Epithelial cell of esophagus (primary cell): ENCODE measurements around the gene FAM210B.
"Not testable (repeated sequence)": the region's sequence is repeated elsewhere in the genome, so short reads cannot be mapped to it uniquely, and the experiment has no call there.

ENCODE experiments used
- DNase-seq: peaks from one replicate; pipeline ENCODE4 v3.0.0; 2010; ENCODE audit warnings: low read depth
- H3K4me3 ChIP-seq: 2 replicates; pipeline ENCODE4 v1.5.1; 2011; ENCODE audit warnings: mild to moderate bottlenecking, low read length, control low read depth
- CTCF ChIP-seq: IDR thresholded peaks from 2 replicates; pipeline ENCODE4 v1.5.1; 2011; ENCODE audit warnings: low read depth, mild to moderate bottlenecking, low read length, control low read depth, inconsistent platforms; ENCODE audit not compliant: insufficient read depth; ENCODE audit errors: missing control alignments

FAM210B gene

GRCh38 chr20:56383334-56383733 lies 24.6 kb downstream of the FAM210B start:
- no peak for TF ChIP-seq CTCF
- DNase-seq, result no peak
- H3K4me3 ChIP-seq, result no peak overlapping the region

GRCh38 chr20:56385130-56385529 lies 26.4 kb downstream of the FAM210B start:
- no peak for TF ChIP-seq CTCF
- H3K4me3 ChIP-seq, result no peak overlapping the region
- no peak for DNase-seq

- H3K4me3 ChIP-seq, result no peak overlapping the region
- TF ChIP-seq CTCF, result no peak
- DNase-seq, result no peak
Measured at GRCh38 chr20:56386219-56386618, 27.4 kb downstream of the FAM210B start.

- no peak for DNase-seq
- TF ChIP-seq CTCF, result no peak
- no peak overlapping the region for H3K4me3 ChIP-seq
Measured at GRCh38 chr20:56388882-56389281, 30.1 kb downstream of the FAM210B start.

GRCh38 chr20:56389807-56390206 lies 31.0 kb downstream of the FAM210B start:
- DNase-seq, result no peak
- no peak overlapping the region for H3K4me3 ChIP-seq
- no peak for TF ChIP-seq CTCF

GRCh38 chr20:56390396-56390795 lies 31.6 kb downstream of the FAM210B start:
- not testable (repeated sequence) for H3K4me3 ChIP-seq, DNase-seq

- H3K4me3 ChIP-seq, result peak overlapping the region; percentile 96
- TF ChIP-seq CTCF, result no peak
- no peak for DNase-seq
Measured at GRCh38 chr20:56391037-56391436, 32.3 kb downstream of the FAM210B start.

- peak overlapping the region; percentile 96 for H3K4me3 ChIP-seq
- no peak for DNase-seq
Measured at GRCh38 chr20:56391596-56392131, 32.9 kb downstream of the FAM210B start.

More at GRCh38 chr20:56391596-56392131, 32.9 kb downstream of the FAM210B start:
- TF ChIP-seq CTCF, result no peak
